ENCODE results near the gene CCR6. TPM values are rescaled to one million over a fixed set of nuclear protein-coding genes. Genes with fewer than 3 reads are reported as not detected.

CCR6 gene
- total and polyA plus RNA-seq, 2 of the 8 experiments (the other 6 are each of a cell fraction or from before 2014, with no cell fraction given): 0.06 TPM; not detected in 1

- POLR2A ChIA-PET (ENCODE audit: partially characterized antibody): no interaction called here
Observed at GRCh38 chr6:167087857-167088354, 35.0 kb upstream of the CCR6 start.

More at GRCh38 chr6:167087857-167088354, 35.0 kb upstream of the CCR6 start:
- H3K27ac ChIP-seq (ENCODE audit: low read depth, low read length): no peak overlapping the region
- no peak overlapping the region for H3K4ac ChIP-seq (replicated peaks; ENCODE audit: insufficient read length, low read depth, low read length)
- H3K79me2 ChIP-seq (ENCODE audit: control insufficient read depth in 1 of 2, insufficient read depth in 2 of 2, low read length in 2 of 2): no peaks in the 10 kb centered on the region
- no peaks in the 10 kb centered on the region for H4K20me1 ChIP-seq (replicated peaks in 1 of 2; ENCODE audit: control insufficient read depth in 1 of 2, insufficient read depth in 2 of 2, low read length in 2 of 2)
- no peak overlapping the region for H2BK12ac ChIP-seq (ENCODE audit: low read depth, low read length)
- H3K36me3 ChIP-seq (ENCODE audit: control insufficient read depth in 2 of 4, insufficient read depth in 4 of 4, low read length in 3 of 4): no peaks in the 10 kb centered on the region
- no peak overlapping the region for H2BK20ac ChIP-seq (ENCODE audit: low read length)
- FAIRE-seq (no peak), DNase-seq (ENCODE audit: low read depth in 1 of 2, low spot score in 2 of 2) (no peak)
- no peak overlapping the region for H2AK5ac ChIP-seq (ENCODE audit: low read depth, low read length)
- H4K5ac ChIP-seq (ENCODE audit: insufficient read length, low read depth, low read length): no peak overlapping the region
- TF ChIP-seq RNF2 (IDR thresholded peaks at IDR 0.05; ENCODE audit: borderline replicate concordance, low read depth, low read length, missing control alignments, poor library complexity, severe bottlenecking) (no peak), POU5F1 (IDR thresholded peaks at IDR 0.05; ENCODE audit: low read depth, low read length) (no peak), PHF8 (conservative IDR thresholded peaks at IDR 0.05; ENCODE audit: low read depth, low read length) (no peak), SUZ12 (IDR thresholded peaks at IDR 0.05; ENCODE audit: low read length) (no peak), ATF3 (IDR thresholded peaks at IDR 0.05; ENCODE audit: insufficient read depth, low read depth, low read length) (no peak), SP4 (IDR thresholded peaks at IDR 0.05; ENCODE audit: low read length) (no peak), EZH2 (IDR thresholded peaks at IDR 0.05; ENCODE audit: low read depth, low read length, severe bottlenecking) (no peak), KDM4A (IDR thresholded peaks at IDR 0.05; ENCODE audit: low read depth, low read length, severe bottlenecking) (no peak), SP1 (IDR thresholded peaks at IDR 0.05; ENCODE audit: low read depth, low read length) (no peak), E2F6 (IDR thresholded peaks at IDR 0.05) (no peak)
- H3K4me1 ChIP-seq (replicated peaks in 1 of 4; ENCODE audit: control insufficient read depth in 3 of 4, insufficient read depth in 4 of 4, low read length in 3 of 4): no peaks in the 10 kb centered on the region
- H3K27me3 ChIP-seq (replicated peaks in 1 of 4; ENCODE audit: control insufficient read depth in 3 of 4, extremely low read depth in 1 of 4, insufficient read depth in 3 of 4, low read length in 3 of 4): no peaks in the 10 kb centered on the region
- H3K23ac ChIP-seq (ENCODE audit: insufficient read length): no peak overlapping the region
- no peak overlapping the region for H3K4me3 ChIP-seq (ENCODE audit: extremely low read depth in 1 of 4, insufficient read depth in 2 of 4, low read depth in 3 of 4, low read length in 4 of 4)
- 88% methylated on average over 1 of the region's 3 CpGs; no CpG with 5 or more reads in 1 of the 2 experiments for WGBS, 2 experiments (ENCODE audit: extremely low coverage in 1 of 2, insufficient coverage in 1 of 2, insufficient read length in 1 of 2, insufficient replicate concordance in 2 of 2, low coverage in 1 of 2, low lambda C conversion rate in 2 of 2, missing lambda C conversion rate in 1 of 2)
- H3K4me2 ChIP-seq (ENCODE audit: insufficient read depth in 1 of 2, low read depth in 2 of 2, low read length in 2 of 2): no peak overlapping the region
- no peak overlapping the region for H4K91ac ChIP-seq (replicated peaks; ENCODE audit: insufficient read length, low read length)
- no peak overlapping the region for H4K8ac ChIP-seq (ENCODE audit: extremely low read depth, insufficient read depth, low read length)
- no peak overlapping the region for H2BK5ac ChIP-seq (ENCODE audit: low read depth, low read length)
- no peak overlapping the region for H2BK15ac ChIP-seq (ENCODE audit: low read length)
- no peak overlapping the region for H3K56ac ChIP-seq (replicated peaks; ENCODE audit: insufficient read length, low read depth, low read length)
- no peaks in the 10 kb centered on the region for H3K79me1 ChIP-seq (ENCODE audit: low read depth, low read length)
- no peak overlapping the region for H3K18ac ChIP-seq (ENCODE audit: extremely low read depth, low read length)
- H2AFZ ChIP-seq (ENCODE audit: low read length): no peak overlapping the region
- H3K9me3 ChIP-seq (ENCODE audit: insufficient read depth in 2 of 2, low read depth in 1 of 2, low read length in 1 of 2): peaks cover 10 to 12% of the 10 kb centered on the region in 2 experiments; a peak in 3 of 4 replicates
- no peak overlapping the region for H3K9ac ChIP-seq (replicated peaks in 1 of 4; ENCODE audit: extremely low read depth in 1 of 4, low read depth in 3 of 4, low read length in 3 of 4)
- no peak overlapping the region for H3K14ac ChIP-seq (ENCODE audit: insufficient read length)
- H3K23me2 ChIP-seq (ENCODE audit: low read depth, low read length): no peaks in the 10 kb centered on the region
- no peak overlapping the region for H2BK120ac ChIP-seq (replicated peaks; ENCODE audit: low read depth, low read length)
- CTCF ChIA-PET (ENCODE audit: partially characterized antibody): interaction anchor here (1.1 to 1.3 kb wide), 3 partner anchors 16 to 156 kb away, joined by 3 to 5 read pairs (median 3); no protein-coding TSS in a partner anchor

Data from H1 (cell line).